BJ (cell line): ENCODE measurements around the gene ASIC3. TPM values are rescaled to one million over a fixed set of nuclear protein-coding genes. Genes with fewer than 3 reads are reported as not detected.

Experiments used
- CTCF ChIA-PET: fragments of 350-600 bp; formaldehyde crosslinking; extraction: SDS; loops from one replicate; lab custom pipeline; 2021; ENCODE audit warnings: antibody characterized with exemption, inconsistent platforms; lab: Yijun Ruan, JAX
- POLR2A ChIA-PET: fragments of 300-600 bp; sonication (Branson Sonifier 250); formaldehyde crosslinking; extraction: SDS; loops from one replicate; lab custom pipeline; 2021; ENCODE audit warnings: antibody characterized with exemption; lab: Charles Lee
- DNase-seq: peaks from one replicate; pipeline ENCODE4 v3.0.0-alpha.2; 2011; ENCODE audit warnings: low read depth
- H3K27me3 ChIP-seq: 2 replicates; pipeline ENCODE4 v1.6.0; 2011; ENCODE audit warnings: low read length; ENCODE audit not compliant: control insufficient read depth, insufficient read depth
- H3K36me3 ChIP-seq: 2 replicates; pipeline ENCODE4 v1.5.1; 2011; ENCODE audit warnings: low read length; ENCODE audit not compliant: control insufficient read depth, insufficient read depth
- H3K4me3 ChIP-seq: 2 replicates; pipeline ENCODE4 v1.5.1; 2011; ENCODE audit warnings: low read depth, mild to moderate bottlenecking, control low read depth, low read length
- polyA plus RNA-seq: library from polyadenylated mRNA; depleted of rRNA; stranded (reverse); fragments of >200 nt; gene quantifications from 2 replicates; pipeline ENCODE4 v1.2.3, GENCODE V29; 2011; rRNA removed
- TF ChIP-seq, protein P1 (sequence below): IDR thresholded peaks from 2 replicates; pipeline ENCODE4 v1.5.1; 2011; ENCODE audit warnings: low read depth, mild to moderate bottlenecking, control low read depth, inconsistent platforms, low read length, moderate library complexity; ENCODE audit not compliant: insufficient read depth

The ASIC3 gene
- polyA plus RNA-seq, 1 experiment, result 0.45 TPM

DNA sequence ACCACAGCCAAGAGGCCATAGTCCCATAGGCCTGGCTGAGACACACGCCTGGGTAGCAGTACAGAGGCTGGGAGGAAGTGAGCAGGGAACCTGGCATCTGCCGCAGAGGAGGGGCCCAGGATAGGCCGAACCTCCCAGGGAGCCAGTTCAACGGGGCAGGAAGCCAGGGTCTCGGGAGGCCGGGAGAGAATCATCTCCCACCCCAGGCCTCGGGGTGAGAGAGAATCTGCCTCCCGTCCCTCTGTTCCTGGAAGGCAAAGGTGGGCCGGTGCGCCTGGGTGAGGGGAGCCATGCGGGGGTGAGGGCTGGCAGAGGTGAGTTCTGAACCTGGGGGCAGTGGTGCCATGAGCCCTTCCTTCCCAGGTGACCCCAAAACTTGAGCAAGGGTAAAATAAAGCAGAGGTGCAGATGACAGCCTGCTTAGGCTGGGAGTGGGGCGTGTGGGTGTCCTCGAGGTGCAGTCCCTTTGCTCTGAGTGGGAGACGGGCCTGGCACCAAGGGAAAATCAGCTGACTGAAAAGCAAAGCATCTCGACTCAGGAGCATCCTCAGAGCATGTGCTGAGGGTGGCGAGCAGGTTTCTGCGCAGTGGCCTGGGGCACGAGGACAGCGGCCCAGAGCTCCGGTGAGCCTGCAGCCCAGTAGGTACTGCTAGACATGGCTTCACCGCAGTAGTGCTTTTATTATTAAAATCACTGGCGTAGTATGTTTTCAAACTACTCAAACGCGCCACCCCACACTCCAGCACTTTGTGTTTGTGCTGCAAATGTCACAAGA lies 53.5 kb downstream of the ASIC3 start:
- peaks cover 1% of the 10 kb centered on the region; the same call in 1 of the 2 replicates for H3K36me3 ChIP-seq
- DNase-seq, result no peak
- CTCF ChIA-PET, result interaction anchor here (2.3 to 3.2 kb wide), 2 partner anchors 9 to 83 kb away, joined by 11 to 16 read pairs; no protein-coding TSS in a partner anchor
- TF ChIP-seq, protein P1, sequence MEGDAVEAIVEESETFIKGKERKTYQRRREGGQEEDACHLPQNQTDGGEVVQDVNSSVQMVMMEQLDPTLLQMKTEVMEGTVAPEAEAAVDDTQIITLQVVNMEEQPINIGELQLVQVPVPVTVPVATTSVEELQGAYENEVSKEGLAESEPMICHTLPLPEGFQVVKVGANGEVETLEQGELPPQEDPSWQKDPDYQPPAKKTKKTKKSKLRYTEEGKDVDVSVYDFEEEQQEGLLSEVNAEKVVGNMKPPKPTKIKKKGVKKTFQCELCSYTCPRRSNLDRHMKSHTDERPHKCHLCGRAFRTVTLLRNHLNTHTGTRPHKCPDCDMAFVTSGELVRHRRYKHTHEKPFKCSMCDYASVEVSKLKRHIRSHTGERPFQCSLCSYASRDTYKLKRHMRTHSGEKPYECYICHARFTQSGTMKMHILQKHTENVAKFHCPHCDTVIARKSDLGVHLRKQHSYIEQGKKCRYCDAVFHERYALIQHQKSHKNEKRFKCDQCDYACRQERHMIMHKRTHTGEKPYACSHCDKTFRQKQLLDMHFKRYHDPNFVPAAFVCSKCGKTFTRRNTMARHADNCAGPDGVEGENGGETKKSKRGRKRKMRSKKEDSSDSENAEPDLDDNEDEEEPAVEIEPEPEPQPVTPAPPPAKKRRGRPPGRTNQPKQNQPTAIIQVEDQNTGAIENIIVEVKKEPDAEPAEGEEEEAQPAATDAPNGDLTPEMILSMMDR, result no peak
- H3K4me3 ChIP-seq, result no peak overlapping the region
- H3K27me3 ChIP-seq, result no peaks in the 10 kb centered on the region
- POLR2A ChIA-PET, result no interaction called here

Other genes starting within 250 kb of the ASIC3 start
- gene TMEM176B, start 248.2 kb upstream of the ASIC3 start, polyA plus RNA-seq, result not detected in 2 replicates
- gene TMEM176A, start 247.8 kb upstream of the ASIC3 start, polyA plus RNA-seq, result not detected in 2 replicates
- not detected in 2 replicates for gene AOC1, start 196.0 kb upstream of the ASIC3 start, polyA plus RNA-seq
- gene KCNH2, start 70.2 kb upstream of the ASIC3 start, polyA plus RNA-seq, result 0.02 and 0.06 TPM in 2 replicates
- 0.60 and 1.3 TPM in 2 replicates for gene NOS3, start 57.5 kb upstream of the ASIC3 start, polyA plus RNA-seq
- 0.07 and 0.15 TPM in 2 replicates for gene ATG9B, start 24.0 kb upstream of the ASIC3 start, polyA plus RNA-seq
- gene ABCB8, start 20.1 kb upstream of the ASIC3 start, polyA plus RNA-seq, result 13.0 and 23.6 TPM in 2 replicates
- gene CDK5, start 9.4 kb downstream of the ASIC3 start, polyA plus RNA-seq, result 30.0 and 33.2 TPM in 2 replicates
- 59.0 and 86.1 TPM in 2 replicates for gene SLC4A2, start 11.1 kb downstream of the ASIC3 start, polyA plus RNA-seq
- 49.3 and 89.9 TPM in 2 replicates for gene FASTK, start 32.3 kb downstream of the ASIC3 start, polyA plus RNA-seq
- 13.6 and 27.8 TPM in 2 replicates for gene TMUB1, start 35.0 kb downstream of the ASIC3 start, polyA plus RNA-seq
- gene AGAP3, start 37.9 kb downstream of the ASIC3 start, polyA plus RNA-seq, result 43.9 and 52.1 TPM in 2 replicates
- not detected in 2 replicates for gene GBX1, start 119.2 kb downstream of the ASIC3 start, polyA plus RNA-seq
- not detected in 2 replicates for gene ASB10, start 138.7 kb downstream of the ASIC3 start, polyA plus RNA-seq
- not detected in 2 replicates for gene H2BK1, start 162.0 kb downstream of the ASIC3 start, polyA plus RNA-seq
- 44.2 and 62.5 TPM in 2 replicates for gene ABCF2, start 178.7 kb downstream of the ASIC3 start, polyA plus RNA-seq
- 26.1 and 42.6 TPM in 2 replicates for gene CHPF2, start 184.0 kb downstream of the ASIC3 start, polyA plus RNA-seq
- gene SMARCD3, start 200.2 kb downstream of the ASIC3 start, polyA plus RNA-seq, result 37.7 and 46.6 TPM in 2 replicates